K562 (cell line): ENCODE results near the gene TRAPPC5. TPM values are rescaled to one million over a fixed set of nuclear protein-coding genes. Genes with fewer than 3 reads are reported as not detected.

ENCODE experiments used
- AFF1 ChIP-seq, 2 experiments: fragments of 450-650 bp; IDR thresholded peaks; 2 replicates each; pipeline ENCODE4 v1.6.1; 2018; ENCODE audit warnings: mild to moderate bottlenecking in 2 of 2, low read depth in 1 of 2; ENCODE audit not compliant: partially characterized antibody in 2 of 2
- ARID3A ChIP-seq: IDR thresholded peaks from 2 replicates; pipeline ENCODE4 v1.6.1; 2012; ENCODE audit warnings: low read depth, low read length, improper control_type of control experiment, borderline replicate concordance
- C11orf30 ChIP-seq: fragments of 450-650 bp; IDR thresholded peaks from 2 replicates; pipeline ENCODE4 v1.6.1; 2016; ENCODE audit warnings: low read depth, mild to moderate bottlenecking
- CCAR2 ChIP-seq: fragments of 200-400 bp; formaldehyde crosslinking; IDR thresholded peaks from 2 replicates; pipeline ENCODE4 v1.6.1; 2017; ENCODE audit warnings: mild to moderate bottlenecking, low read depth, low read length
- CCNT2 ChIP-seq: IDR thresholded peaks from 2 replicates; pipeline ENCODE4 v1.6.1; 2011; ENCODE audit warnings: borderline replicate concordance, low read depth, mild to moderate bottlenecking, moderate library complexity, mixed read lengths, low read length; ENCODE audit not compliant: insufficient read length; ENCODE audit errors: extremely low read depth
- ELF1 ChIP-seq: fragments of 200-800 bp; sonication (Bioruptor generic); IDR thresholded peaks from 2 replicates; pipeline ENCODE4 v1.6.1; 2016; ENCODE audit warnings: missing genetic modification characterization, missing compliant biosample characterization
- FOXA3 ChIP-seq, 2 experiments: fragments of 450-650 bp in 1 of 2; sonication (generic) in 1 of 2; formaldehyde crosslinking; IDR thresholded peaks in 1 of 2; conservative IDR thresholded peaks in 1 of 2; 2 replicates each; pipeline versions ENCODE4 v1.4.0 to v1.8.0; 2020 to 2022; ENCODE audit warnings: mild to moderate bottlenecking in 2 of 2, missing genetic modification reagents in 1 of 2
- KLF1 ChIP-seq: fragments of 450-650 bp; IDR thresholded peaks from 2 replicates; pipeline ENCODE4 v1.6.1; 2016; ENCODE audit warnings: missing genetic modification characterization, missing compliant biosample characterization
- NFYB ChIP-seq: IDR thresholded peaks from 2 replicates; pipeline ENCODE4 v1.6.1; 2011; ENCODE audit warnings: mild to moderate bottlenecking, moderate library complexity; ENCODE audit not compliant: insufficient read length; ENCODE audit errors: extremely low read depth
- NR3C1 ChIP-seq: sonication (generic); formaldehyde crosslinking; IDR thresholded peaks from 2 replicates; pipeline ENCODE4 v1.8.1; 2022; ENCODE audit warnings: missing genetic modification reagents
- POLR2A ChIP-seq: fragments of 450-650 bp; conservative IDR thresholded peaks from 2 replicates; pipeline ENCODE4 v1.6.1; 2016
- POLR2AphosphoS2 ChIP-seq: IDR thresholded peaks from 2 replicates; pipeline ENCODE4 v1.6.1; 2012; ENCODE audit warnings: low read length, improper control_type of control experiment
- POLR2H ChIP-seq: IDR thresholded peaks from 2 replicates; pipeline ENCODE4 v1.6.1; 2016; ENCODE audit warnings: missing genetic modification characterization, low read depth, mild to moderate bottlenecking, control low read depth, missing compliant biosample characterization, moderate library complexity
- SRF ChIP-seq, 2 experiments: fragments of 250-450, 450-650 bp in 1 of 2; sonication (Bioruptor Pico) in 1 of 2; sonication (generic) in 1 of 2; formaldehyde crosslinking; IDR thresholded peaks; 2 replicates each; pipeline versions ENCODE4 v1.5.0 to v1.5.1; 2020 to 2022; ENCODE audit warnings: mild to moderate bottlenecking in 1 of 2, missing genetic modification reagents in 1 of 2
- ZBTB11 ChIP-seq, 3 experiments: fragments of 200-800 bp in 1 of 3; fragments of 250-450 bp in 1 of 3; fragments of 450-650 bp in 1 of 3; sonication (Bioruptor Pico) in 1 of 3; sonication (Bioruptor generic) in 1 of 3; formaldehyde crosslinking in 1 of 3; IDR thresholded peaks; 2 replicates each; pipeline versions ENCODE4 v1.6.1 to v1.8.0; 2016 to 2022; ENCODE audit warnings: mild to moderate bottlenecking in 2 of 3, missing genetic modification characterization in 2 of 3, missing compliant biosample characterization in 1 of 3, moderate library complexity in 1 of 3
- ZFX ChIP-seq: sonication (generic); formaldehyde crosslinking; IDR thresholded peaks from 2 replicates; pipeline ENCODE4 v1.8.0; 2022; ENCODE audit warnings: mild to moderate bottlenecking, missing genetic modification reagents, moderate library complexity
- ZNF184 ChIP-seq: sonication (generic); formaldehyde crosslinking; IDR thresholded peaks from 2 replicates; pipeline ENCODE4 v1.5.0; 2020; ENCODE audit warnings: missing genetic modification reagents
- ZNF274 ChIP-seq: IDR thresholded peaks from 2 replicates; pipeline ENCODE4 v1.6.1; 2011; ENCODE audit warnings: low read depth, mild to moderate bottlenecking, low read length, moderate library complexity, borderline replicate concordance
- polyA plus RNA-seq, 8 experiments: library from polyadenylated mRNA; depleted of rRNA in 4 of 8; stranded (reverse) in 5 of 8; unstranded in 3 of 8; fragments of >200 nt; fragmentation: Nextera tagmentation in 2 of 8; fragmentation: Illumina TruSeq in 1 of 8; extraction: Ambion mirVana in 2 of 8; extraction: Trizol in 1 of 8; gene quantifications; 2 replicates each; pipeline versions ENCODE4 v1.2.1 to v1.2.3, GENCODE V29; 2011 to 2014; ENCODE audit warnings: inconsistent platforms in 1 of 8, missing spikeins in 1 of 8
- total RNA-seq, 7 experiments: library from RNA; depleted of rRNA in 6 of 7; stranded (reverse); fragments of >200 nt in 6 of 7; fragmentation: Illumina TruSeq in 2 of 7; extraction: Trizol in 2 of 7; gene quantifications; 2 replicates each; pipeline versions ENCODE4 v1.2.1 to v1.2.3, GENCODE V29; 2011 to 2021; ENCODE audit warnings: low replicate concordance in 1 of 7

Gene TRAPPC5
- total and polyA plus RNA-seq, 9 of the 15 experiments (the other 6 are each of a cell fraction or from before 2014, with no cell fraction given) = 2.0 to 76.9 (median 29.3) TPM

GRCh38 chr19:7680606-7681339, at the start of gene TRAPPC5 (continued):
- no peak for TF ChIP-seq ZNF274
- no peak for TF ChIP-seq C11orf30
- no peak for TF ChIP-seq ZNF184
- TF ChIP-seq NFYB = no peak
- no peak for TF ChIP-seq SRF (CRISPR knock-in tag; IDR thresholded peaks at IDR 0.05)
- 0 out of 2 replicates have a peak, but pooled peaks have one; percentile 48 for TF ChIP-seq NR3C1 (CRISPR knock-in tag)
- TF ChIP-seq FOXA3 (CRISPR knock-in tag; conservative IDR thresholded peaks at IDR 0.05 in 1 of 2, IDR thresholded peaks at IDR 0.05 in 1 of 2) = no peak
- no peak for TF ChIP-seq POLR2H (tag)
- no peak for TF ChIP-seq ARID3A
- peak; percentile 72 for TF ChIP-seq CCNT2
- TF ChIP-seq POLR2AphosphoS2 = no peak
- TF ChIP-seq AFF1 (IDR thresholded peaks at IDR 0.05; ENCODE audit: low read depth in 1 of 2, partially characterized antibody in 2 of 2) = no peak
- peak; percentile 58; the same call in 1 of the 2 replicates for TF ChIP-seq POLR2A
- no peak for TF ChIP-seq CCAR2
- TF ChIP-seq ZFX (CRISPR knock-in tag) = peak; percentile 24; the same call in 1 of the 2 replicates
- no peak for TF ChIP-seq ELF1
- TF ChIP-seq KLF1 (tag) = no peak
- TF ChIP-seq ZBTB11 (CRISPR knock-in tag; IDR thresholded peaks at IDR 0.05) = no peak
